HuH-7 (cell line): ENCODE results near the gene R3HDM1.
"Not testable (repeated sequence)": the region's sequence is repeated elsewhere in the genome, so short reads cannot be mapped to it uniquely, and the experiment has no call there.

Source experiments
- DNase-seq: peaks from one replicate; pipeline ENCODE4 v3.0.0; 2011; ENCODE audit warnings: low spot score

R3HDM1 gene

DNA sequence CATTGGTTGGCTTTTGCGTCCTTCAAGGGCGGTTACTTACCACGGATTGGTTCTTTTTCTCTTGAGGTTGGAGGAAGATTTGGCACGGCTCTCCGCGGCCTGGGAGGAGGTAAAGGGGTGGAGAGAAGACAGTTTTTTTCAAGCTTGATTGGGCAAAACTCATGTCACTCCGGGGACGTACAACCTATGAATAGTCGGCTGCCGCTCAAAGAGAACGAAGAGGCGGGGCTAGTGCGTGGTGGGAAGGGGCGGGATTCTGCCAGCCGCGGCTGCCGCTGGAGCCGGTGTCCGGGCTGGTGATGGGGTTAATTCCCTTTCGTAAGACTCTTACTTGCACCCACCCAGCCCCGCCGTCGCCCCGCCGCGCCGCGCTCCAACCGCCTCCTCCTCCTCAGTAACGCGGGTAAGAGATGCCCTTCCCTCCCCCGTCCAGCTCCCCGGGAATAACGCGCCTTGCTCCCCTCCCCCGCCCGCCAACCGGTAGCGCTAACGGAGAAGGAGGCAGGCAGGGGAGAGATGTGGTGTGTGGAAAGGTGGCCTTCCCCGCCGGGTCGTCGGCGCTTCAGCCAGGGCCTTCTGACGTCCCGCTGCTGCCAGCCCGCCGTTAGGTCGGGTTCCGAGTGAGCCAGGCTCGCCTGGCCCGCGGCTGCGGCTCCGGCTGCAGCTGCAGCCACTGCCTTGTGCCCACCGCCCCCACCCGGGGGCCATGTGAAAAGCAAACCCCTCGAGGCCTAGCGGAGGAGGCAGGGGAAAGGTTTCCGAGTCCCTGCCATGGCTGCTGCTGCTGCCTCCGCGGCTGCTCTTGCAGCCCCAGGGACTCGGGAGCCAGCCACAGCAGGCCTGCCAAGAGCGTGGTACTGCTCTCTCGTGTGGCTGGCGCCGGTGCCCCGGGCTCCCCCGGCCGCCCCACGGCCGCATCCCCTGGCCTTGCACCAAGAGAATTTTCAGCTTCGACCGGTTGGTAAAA lies at the start of gene R3HDM1:
Gene R3HDM1 (plus strand): TSS at position 254 of the 967 bp plus-strand sequence. CDS start 73,362 bp downstream, outside the sequence.
- DNase-seq = peak; percentile 92

DNA sequence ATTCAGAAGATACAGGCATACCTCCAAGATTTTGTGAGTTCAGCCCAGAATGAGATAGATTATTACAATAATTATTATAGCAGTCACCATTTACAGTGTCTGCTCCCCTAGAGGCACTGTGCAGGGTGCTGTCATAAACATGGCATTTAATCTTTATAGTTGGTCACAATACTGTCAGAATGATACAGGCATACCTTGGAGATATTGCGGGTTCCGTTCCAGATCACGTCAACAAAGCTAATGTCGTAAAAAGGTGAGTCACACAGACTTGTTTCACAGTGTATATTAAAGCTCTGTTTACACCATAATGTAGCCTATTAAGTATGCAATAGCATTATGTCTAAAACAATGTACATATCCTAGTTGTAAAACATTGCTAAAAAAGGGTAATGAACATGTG lies 45.8 kb upstream of the R3HDM1 start:
- no peak for DNase-seq

DNA sequence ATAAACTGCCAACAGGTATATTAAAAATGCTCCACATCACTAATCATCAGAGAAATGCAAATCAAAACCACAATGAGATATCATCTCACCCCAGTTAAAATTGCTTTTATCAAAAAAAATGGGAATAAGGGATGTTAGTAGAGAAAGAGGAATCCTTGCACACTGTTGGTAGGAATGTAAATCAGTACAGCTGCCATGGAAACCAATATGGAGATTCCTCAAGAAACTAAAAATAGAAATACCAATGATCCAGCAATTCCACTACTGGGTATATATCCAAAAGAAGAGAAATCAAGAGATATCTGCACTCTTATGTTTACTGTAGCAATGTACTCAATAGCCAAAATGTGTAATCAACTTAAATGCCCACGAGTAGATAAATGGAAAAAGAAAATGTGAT lies 40.9 kb upstream of the R3HDM1 start:
- DNase-seq = no peak

DNA sequence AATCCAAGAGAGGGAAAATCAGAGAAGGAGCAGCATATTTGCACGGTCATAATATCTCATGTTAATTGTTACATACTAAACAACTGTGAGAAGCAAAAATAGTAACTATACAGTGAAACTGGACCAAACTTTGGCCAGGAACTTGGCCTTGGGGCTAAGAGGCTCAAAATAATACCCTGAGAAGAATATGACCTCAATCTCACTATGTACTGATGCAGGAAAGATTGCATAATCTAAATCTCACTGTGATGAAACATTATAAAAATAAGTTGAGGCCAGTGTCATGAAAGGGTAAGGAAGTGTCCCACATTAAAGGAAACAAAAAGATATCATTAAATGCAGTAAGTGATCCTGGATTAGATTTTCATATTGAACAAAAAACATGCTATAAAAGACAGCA lies 36.8 kb upstream of the R3HDM1 start:
- no peak for DNase-seq

DNA sequence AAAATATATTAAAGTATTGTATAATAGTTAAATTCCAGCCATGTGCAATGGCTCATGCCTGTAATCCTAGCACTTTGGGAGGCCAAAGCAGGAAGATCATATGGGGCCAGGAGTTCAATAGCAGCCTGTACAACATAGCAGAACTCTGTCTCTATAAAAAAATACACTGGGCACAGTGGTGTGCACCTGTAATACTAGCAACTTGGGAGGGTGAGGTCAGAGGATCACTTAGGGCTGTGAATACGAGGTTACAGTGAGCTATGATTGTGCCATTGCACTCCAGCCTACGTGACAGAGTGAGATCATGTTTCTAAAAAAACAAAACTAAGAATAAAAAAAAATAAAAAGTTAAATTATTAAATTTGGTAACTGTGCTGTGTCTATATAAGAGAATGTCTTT lies 36.4 kb upstream of the R3HDM1 start:
- no peak for DNase-seq

DNA sequence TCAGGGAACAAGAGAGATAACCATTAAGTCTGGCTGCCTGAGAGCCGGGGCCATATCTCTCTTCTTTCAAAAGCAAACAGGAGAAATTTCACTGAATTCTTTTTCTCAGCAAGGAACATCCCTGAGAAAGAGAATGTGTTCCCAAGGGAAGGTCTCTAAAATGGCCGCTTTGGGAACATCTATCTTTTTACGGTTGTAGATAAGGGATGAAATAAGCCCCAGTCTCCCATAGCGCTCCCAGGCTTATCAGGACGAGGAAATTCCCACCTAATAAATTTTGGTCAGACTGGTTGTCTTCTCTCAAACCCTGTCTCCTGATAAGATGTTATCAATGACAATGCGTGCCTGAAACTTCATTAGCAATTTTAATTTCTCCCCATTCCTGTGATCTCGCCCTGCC lies 32.7 kb upstream of the R3HDM1 start:
- DNase-seq = not testable (repeated sequence)

DNA sequence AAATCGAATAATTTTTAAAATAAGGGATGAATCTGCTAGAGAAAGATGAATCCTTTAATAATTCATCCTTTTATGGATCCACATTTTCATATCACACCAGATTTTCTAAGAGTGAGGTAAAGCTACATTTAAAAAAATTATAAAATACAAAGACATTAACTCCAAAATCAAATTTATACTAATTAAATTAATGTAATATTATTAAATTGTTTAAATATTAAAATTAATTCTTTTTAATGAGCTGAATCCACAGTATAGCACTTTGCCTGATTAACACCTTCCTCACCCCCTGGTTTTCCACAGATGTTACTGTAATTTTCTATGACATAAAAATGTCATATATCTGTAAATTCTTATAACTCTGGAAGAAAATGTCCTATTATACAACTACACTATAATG lies 26.5 kb upstream of the R3HDM1 start:
- DNase-seq = no peak

DNA sequence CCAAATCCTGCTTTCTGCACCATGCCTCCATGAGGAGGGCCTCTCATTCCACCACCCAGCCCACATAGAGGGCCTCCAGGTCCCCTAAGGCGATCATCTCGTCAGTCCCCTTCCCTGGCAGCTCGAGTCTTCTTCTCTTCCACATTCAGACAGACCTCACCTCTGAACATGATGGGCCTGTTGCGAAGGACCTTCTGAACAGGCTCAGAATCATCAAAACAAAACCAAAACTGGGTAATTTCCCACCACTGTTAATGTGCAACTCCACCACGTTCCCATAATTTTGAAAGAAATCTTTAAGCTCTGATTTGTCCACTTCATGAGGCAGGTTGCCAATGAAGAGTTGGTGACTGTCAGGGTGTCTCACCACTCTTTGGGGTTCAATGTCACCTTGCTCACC lies 20.7 kb upstream of the R3HDM1 start:
- DNase-seq = no peak

DNA sequence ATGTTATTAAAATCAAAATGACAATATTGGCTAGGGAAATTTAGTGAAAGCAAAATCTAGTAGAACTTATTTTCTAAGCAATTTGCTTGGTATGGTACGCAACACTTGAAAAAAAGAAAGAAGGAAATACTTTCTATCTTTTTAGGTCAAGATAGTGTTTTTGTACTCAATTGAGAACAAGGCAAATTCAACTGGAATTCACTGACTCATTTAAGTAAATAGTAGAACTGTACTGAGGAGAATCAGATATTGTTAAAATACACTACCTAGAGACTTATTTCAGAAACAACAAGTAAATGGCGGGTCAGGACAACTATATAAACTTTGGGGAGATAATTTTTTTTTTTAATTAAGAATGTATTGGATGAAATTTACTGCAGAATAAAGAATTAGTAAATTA lies 19.2 kb upstream of the R3HDM1 start:
- no peak for DNase-seq

DNA sequence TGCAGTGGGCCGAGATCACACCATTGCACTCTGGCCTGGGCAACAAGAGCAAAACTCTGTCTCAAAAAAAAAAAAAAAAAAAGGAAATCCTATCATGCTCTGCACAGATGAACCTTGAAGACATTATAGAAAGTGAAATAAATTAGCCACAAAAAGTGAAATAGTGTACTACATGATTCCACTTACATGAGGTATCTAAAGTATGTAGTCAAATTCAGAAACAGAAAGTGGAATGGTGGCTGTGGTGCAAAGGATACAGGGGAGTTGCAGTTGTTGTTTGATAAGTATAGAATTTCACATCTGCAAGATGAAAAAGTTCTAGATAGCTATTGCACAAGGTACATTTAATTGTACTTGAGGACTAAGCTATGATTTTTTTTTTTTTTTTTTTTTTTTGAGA lies 5.5 kb upstream of the R3HDM1 start:
- DNase-seq = no peak

DNA sequence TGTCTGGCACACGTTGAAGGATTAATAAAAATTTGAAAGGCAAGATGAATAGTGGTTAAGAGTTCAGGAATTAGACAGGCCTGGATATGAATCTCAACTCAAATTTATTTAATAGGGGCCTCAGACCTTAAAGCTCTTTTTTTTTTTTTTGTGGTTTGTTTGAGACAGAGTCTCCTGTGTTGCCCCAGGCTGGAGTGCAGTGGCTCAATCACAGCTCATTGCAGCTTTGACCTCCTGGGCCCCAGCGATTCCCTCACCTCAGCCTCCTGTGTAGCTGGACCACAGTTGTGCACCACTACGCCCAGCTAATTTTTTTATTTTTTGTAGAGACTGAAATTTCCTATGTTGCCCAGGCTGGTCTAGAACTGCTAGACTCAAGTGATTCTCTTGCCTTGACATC lies 3.3 kb upstream of the R3HDM1 start:
- no peak for DNase-seq

DNA sequence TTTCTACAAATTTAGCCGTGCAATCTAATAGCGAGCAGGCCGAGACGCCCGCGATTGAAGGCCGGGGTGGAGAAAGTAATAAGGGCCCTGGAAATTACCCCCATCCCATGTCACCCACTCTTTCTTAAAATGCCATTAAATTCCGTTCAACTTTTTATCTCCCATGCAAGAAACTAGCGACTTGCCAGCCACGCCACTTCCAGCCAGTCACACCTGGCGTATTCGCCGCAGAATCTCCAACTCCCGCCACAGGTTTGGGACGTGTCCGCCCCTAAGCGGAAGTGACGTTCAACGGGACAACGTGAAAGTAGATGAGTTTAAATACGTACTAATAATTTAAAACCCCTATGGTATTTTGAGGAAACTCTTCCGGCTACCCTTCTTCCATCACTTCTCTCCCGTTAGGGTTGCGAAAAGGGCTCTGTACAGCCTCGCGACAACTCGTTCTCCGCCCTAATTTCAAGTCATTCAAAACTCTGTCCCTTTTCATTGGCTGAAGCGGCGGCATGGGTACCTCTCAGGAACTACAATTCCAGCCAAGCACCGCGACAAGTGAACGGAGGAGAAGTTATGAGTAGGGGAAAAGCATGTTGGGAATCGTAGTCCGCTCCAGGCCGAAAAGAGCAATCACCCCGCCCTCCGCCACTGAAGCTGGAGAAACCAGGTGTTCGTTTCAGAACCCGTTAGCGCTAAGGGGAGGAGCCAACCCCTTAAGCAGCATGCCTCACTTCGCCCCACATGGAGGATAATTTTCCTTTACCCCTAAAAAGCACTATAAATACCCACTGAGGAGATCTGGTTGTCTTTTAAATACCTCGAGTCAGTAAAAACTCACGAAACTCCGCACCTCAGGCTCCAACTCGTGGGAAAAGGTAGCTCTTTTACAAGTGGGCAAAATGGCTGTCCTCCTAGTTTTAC lies 712 bp upstream of the R3HDM1 start, which contains the start of gene ZRANB3:
Gene ZRANB3 (minus strand): TSS at position 906 of the 918 bp plus-strand sequence.
- DNase-seq = peak; percentile 83

DNA sequence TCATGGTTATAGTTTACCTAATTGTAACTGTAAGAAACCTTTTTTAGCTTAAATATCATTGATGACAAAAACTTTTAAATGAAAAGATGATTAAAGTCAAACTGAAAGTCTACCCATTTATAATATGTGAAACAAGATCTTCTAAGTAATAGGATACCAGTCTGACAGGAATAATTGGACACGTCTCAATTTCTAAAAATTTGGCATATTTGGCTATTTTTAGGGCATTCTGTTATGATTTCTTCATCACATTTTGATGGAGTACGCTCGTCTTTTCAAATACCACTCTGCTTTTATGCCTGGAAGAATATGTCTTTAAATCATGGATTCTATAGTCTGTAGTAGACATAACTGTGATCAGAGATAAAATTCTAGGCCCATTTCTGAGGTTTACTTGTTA lies 1.3 kb downstream of the R3HDM1 start:
- DNase-seq = no peak

DNA sequence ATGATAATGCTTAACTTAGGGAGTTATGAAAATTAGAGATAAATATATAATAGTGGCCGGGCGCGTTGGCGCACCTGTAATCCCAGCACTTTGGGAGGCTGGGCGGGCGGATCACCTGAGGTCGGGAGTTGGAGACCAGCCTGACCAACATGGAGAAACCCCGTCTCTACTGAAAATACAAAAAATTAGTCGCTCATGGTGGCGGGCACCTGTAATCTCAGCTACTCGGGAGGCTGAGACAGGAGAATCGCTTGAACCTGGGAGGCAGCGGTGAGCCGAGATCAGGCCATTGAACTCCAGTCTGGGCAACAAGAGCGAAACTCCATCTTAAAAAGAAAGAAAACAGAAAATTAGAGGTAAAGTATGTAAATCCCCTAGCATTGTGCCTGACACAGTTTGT lies 2.3 kb downstream of the R3HDM1 start:
- not testable (repeated sequence) for DNase-seq

DNA sequence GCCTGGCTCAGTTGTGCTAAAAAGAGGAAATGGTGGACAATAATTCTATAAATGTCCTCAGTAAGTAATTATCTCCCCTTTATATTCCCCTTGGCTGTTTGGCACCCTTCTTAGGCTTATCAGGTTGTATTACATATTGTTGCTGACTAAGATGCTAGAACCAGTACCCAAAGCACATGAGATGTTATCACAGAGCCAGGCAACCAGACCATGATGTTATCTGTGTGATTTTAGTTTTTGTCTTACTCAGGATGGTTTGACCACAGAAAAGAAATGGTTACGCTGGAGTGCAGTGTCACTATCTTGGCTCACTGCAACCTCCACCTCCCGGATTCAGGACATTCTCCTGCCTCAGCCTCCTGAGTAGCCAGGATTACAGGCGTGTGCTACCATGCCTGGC lies 15.2 kb downstream of the R3HDM1 start:
- DNase-seq = no peak

DNA sequence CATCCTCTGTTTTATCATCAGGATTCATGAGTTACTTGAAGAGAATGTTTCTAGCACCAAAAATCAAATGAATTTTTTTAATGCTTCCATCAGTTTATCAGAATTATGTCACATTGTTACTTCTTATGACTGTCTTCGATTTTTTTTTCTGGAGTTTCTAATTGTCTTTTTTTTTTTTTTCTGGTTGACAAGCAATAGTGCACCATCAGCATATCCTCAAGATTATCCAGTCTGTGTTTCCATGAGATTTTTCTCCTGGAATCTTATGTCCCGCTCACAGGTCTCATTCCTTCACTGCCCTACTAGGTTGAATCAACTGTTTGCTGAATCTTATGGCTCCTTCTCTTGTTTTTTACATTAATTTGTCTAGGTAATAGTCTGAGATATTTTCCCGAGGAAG lies 16.0 kb downstream of the R3HDM1 start:
- DNase-seq = no peak

DNA sequence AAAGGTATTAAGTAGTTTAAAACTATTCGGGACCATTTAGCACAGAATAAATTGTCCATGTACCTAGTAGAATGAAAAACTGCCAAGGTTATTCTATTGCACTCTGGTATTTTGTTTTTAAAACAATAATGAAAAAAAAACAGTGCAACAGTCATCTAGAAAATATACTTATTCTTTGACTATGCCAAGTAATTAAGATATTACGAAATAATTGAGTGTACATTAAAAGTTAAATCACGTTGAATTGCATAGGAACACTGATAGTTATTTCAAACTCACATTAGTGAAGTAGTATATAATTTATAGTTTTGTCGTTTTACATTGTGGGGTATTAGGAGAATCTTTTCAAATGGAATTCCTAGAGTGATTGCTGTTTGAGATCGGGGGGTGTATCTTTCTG lies 20.1 kb downstream of the R3HDM1 start:
- DNase-seq = no peak

DNA sequence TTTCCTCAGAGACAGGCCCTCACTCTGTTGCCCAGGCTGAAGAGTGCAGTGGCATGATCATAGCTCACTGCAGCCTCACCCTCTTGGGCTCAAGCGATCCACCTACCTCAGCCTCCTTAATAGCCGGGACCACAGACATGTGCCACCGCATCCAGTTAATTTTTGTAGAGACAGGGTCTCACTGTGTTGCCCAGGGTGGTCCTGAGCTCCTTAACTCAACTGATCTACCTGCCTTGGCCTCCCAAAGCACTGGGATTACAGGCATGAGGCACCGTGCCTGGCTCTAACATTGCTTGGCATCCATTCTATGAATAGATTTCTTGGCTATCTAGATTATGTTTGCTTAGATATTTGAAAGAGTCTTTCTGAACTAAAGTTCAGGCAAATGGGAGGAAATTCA lies 21.6 kb downstream of the R3HDM1 start:
- DNase-seq = no peak

DNA sequence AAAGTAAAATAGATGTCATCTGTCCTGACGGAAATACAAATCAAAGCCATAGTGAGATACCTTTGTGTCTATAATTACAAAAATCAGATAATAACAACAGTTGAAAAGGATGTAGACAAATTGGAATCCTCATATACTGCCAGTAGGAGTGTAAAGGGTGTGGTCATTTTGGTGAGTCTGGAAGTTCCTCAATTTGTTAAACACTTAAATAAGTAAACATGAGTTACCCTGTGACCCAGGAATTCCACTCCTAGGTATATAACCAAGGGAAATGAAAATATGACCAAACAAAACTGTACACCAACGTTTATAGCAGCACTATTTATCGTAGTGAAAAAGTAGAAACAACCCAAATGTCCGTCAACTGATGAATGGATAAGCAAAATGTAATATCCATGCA lies 24.0 kb downstream of the R3HDM1 start:
- no peak for DNase-seq

DNA sequence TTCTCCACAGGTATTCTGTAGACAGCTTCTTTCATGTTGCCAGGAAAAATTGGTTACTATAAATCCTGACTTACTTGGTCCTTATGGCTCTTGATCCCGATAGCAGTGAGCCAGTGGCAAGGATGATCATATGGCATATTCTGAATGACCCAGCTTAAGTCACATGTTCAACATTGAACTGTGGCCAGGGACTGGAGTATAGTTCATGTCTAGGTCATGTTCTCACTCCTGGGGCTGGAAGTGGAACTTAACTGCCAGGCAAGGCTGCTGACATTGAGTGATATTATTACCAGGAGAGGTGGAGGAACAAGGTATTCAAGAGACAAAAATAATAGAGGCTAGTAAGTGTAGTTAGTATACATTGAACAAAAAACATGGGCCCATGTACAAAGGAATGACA lies 26.2 kb downstream of the R3HDM1 start:
- DNase-seq = no peak

DNA sequence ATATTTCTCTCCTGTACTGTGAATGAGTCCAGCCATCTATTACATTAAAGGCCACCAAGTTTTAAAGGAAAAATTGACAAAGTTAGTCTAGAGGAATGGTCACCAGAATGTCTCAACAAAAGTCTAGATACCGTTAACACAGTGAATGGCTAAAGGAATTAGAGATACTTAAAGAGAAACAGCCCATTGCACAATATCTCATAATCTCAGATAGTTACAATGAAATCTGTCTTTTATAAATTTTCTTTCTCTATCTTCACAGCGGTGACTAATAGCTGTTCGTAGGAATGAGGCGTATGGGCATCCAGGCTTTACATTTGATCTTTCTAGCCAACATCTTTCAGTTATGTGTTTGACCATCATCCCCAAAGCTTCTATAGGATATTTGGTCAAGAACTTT lies 30.6 kb downstream of the R3HDM1 start:
- DNase-seq = no peak

DNA sequence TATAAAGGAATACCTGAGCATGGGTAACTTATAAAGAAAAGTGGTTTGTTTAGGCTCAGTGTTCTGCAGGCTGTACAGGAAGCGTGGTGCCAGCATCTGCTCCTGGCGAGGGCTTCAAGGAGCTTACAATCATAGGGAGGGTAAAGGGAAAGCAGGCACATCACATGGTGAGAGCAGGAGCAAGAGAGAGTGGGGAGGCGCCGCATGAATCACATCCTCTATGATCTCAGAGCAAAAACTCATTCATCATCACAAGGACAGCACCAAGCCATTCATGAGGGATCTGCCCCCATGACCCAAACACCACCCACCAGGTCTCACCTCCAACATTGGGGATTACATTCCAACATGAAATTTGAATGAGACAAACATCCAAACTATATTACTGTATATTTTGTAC lies 32.5 kb downstream of the R3HDM1 start:
- DNase-seq = no peak

DNA sequence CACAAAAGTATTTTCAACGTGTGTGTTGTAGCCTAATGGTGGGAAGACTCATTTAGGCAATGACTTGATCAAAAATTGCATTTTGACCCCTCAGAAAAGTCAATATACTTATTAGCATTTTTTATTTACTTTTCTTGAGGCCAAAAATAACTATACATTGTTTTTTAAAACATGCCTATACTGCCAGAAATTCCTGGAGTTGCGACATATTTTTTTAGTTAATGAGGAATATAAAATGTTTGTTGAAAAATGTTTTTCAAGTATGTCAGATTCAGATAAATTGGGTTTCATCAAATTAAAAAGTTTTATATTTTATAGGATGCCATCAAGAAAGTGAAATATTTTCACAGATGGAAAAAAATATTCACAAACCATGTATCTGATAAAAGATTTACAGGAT lies 39.6 kb downstream of the R3HDM1 start:
- DNase-seq = no peak
